SK-N-SH (cell line): Measurements from ENCODE around the gene METTL24. TPM values are rescaled to one million over a fixed set of nuclear protein-coding genes. Genes with fewer than 3 reads are reported as not detected.

ENCODE experiments used
- CTCF ChIA-PET: fragments of 300-600, 350-600 bp; formaldehyde crosslinking; extraction: SDS; loops from one replicate; lab custom pipeline; 2021; lab: Yijun Ruan, JAX
- POLR2A ChIA-PET: fragments of 350-600 bp; sonication (Branson Sonifier 250); formaldehyde crosslinking; extraction: SDS; loops from one replicate; lab custom pipeline; 2020; ENCODE audit warnings: antibody characterized with exemption, inconsistent platforms; lab: Yijun Ruan, JAX
- DNase-seq: peaks from one replicate; pipeline ENCODE4 v3.0.0; 2012
- H2AFZ ChIP-seq: fragments of 200-600 bp; sonication (generic); 2 replicates; pipeline ENCODE4 v1.8.1; 2016; ENCODE audit warnings: antibody characterized with exemption, mild to moderate bottlenecking, low read depth
- H3F3A ChIP-seq: fragments of 200-600 bp; sonication (generic); replicated peaks from 2 replicates; pipeline ENCODE3; 2016; ENCODE audit warnings: antibody characterized with exemption, mild to moderate bottlenecking; ENCODE audit not compliant: insufficient read depth
- H3K27ac ChIP-seq, 2 experiments: fragments of 200-500 bp in 1 of 2; fragments of 200-600 bp in 1 of 2; sonication (Bioruptor generic) in 1 of 2; sonication (generic), shearing (Covaris generic) in 1 of 2; 2 replicates each; pipeline versions ENCODE4 v1.5.1 to v1.6.1; 2014 to 2016; ENCODE audit warnings: low read depth in 2 of 2, inconsistent platforms in 1 of 2, low read length in 1 of 2, mild to moderate bottlenecking in 1 of 2, mixed read lengths in 1 of 2
- H3K27me3 ChIP-seq: fragments of 200-600 bp; sonication (generic), shearing (Covaris generic); 2 replicates; pipeline ENCODE4 v1.6.1; 2016; ENCODE audit warnings: mixed run types; ENCODE audit not compliant: insufficient read depth
- H3K36me3 ChIP-seq, 2 experiments: fragments of 200-500 bp in 1 of 2; fragments of 200-600 bp in 1 of 2; sonication (Bioruptor generic) in 1 of 2; sonication (generic) in 1 of 2; replicated peaks in 1 of 2; 2 replicates each; pipeline versions ENCODE3 to v1.5.1; 2014 to 2016; ENCODE audit warnings: low read length in 1 of 2, mild to moderate bottlenecking in 1 of 2; ENCODE audit not compliant: insufficient read depth in 2 of 2, control insufficient read depth in 1 of 2
- H3K4me1 ChIP-seq, 2 experiments: fragments of 200-500 bp in 1 of 2; fragments of 200-600 bp in 1 of 2; sonication (Bioruptor generic) in 1 of 2; sonication (generic), shearing (Covaris generic) in 1 of 2; 2 replicates each; pipeline versions ENCODE4 v1.5.1 to v1.6.1; 2014 to 2016; ENCODE audit warnings: low read depth in 1 of 2, low read length in 1 of 2, mixed run types in 1 of 2; ENCODE audit not compliant: insufficient read depth in 2 of 2, control insufficient read depth in 1 of 2
- H3K4me2 ChIP-seq: fragments of 200-600 bp; sonication (generic), shearing (Covaris generic); 2 replicates; pipeline ENCODE4 v1.6.1; 2017; ENCODE audit warnings: mixed run types
- H3K4me3 ChIP-seq, 2 experiments: fragments of 200-500 bp in 1 of 2; fragments of 200-600 bp in 1 of 2; sonication (Bioruptor generic) in 1 of 2; sonication (generic), shearing (Covaris generic) in 1 of 2; 2 replicates each; pipeline versions ENCODE4 v1.5.1 to v1.8.1; 2014 to 2016; ENCODE audit warnings: low read depth in 2 of 2, inconsistent platforms in 1 of 2, low read length in 1 of 2, mild to moderate bottlenecking in 1 of 2, mixed read lengths in 1 of 2, moderate library complexity in 1 of 2
- H3K79me2 ChIP-seq: fragments of 200-600 bp; sonication (generic); 2 replicates; pipeline ENCODE4 v1.8.1; 2017; ENCODE audit warnings: mild to moderate bottlenecking; ENCODE audit not compliant: insufficient read depth
- H3K9ac ChIP-seq: fragments of 200-600 bp; sonication (generic); 2 replicates; pipeline ENCODE4 v1.6.1; 2017; ENCODE audit warnings: mixed run types
- H3K9me2 ChIP-seq: fragments of 200-600 bp; sonication (generic); 2 replicates; pipeline ENCODE4 v1.6.1; 2017; ENCODE audit warnings: mixed run types
- H3K9me3 ChIP-seq: fragments of 200-600 bp; sonication (generic); 2 replicates; pipeline ENCODE4 v1.6.1; 2017; ENCODE audit warnings: mixed run types, mild to moderate bottlenecking, moderate library complexity
- H4K20me1 ChIP-seq: fragments of 200-600 bp; sonication (generic); 2 replicates; pipeline ENCODE4 v1.6.1; 2017; ENCODE audit warnings: mild to moderate bottlenecking, mixed run types; ENCODE audit not compliant: insufficient read depth
- ELF1 ChIP-seq: IDR thresholded peaks from 2 replicates; pipeline ENCODE4 v1.4.0; 2012
- EZH2phosphoT487 ChIP-seq: fragments of 200-600 bp; sonication (generic); IDR thresholded peaks from 2 replicates; pipeline ENCODE4 v1.6.1; 2017; ENCODE audit warnings: low read depth, mixed run types, mild to moderate bottlenecking, antibody characterized with exemption, moderate library complexity, borderline replicate concordance
- FOSL2 ChIP-seq: IDR thresholded peaks from 2 replicates; pipeline ENCODE4 v1.4.0; 2012; ENCODE audit warnings: low read depth, mild to moderate bottlenecking, moderate library complexity, borderline replicate concordance
- GABPA ChIP-seq: IDR thresholded peaks from 2 replicates; pipeline ENCODE4 v1.4.0; 2012; ENCODE audit warnings: low read depth, mild to moderate bottlenecking
- JUND ChIP-seq: IDR thresholded peaks from 2 replicates; pipeline ENCODE4 v1.4.0; 2012
- PBX3 ChIP-seq: IDR thresholded peaks from 2 replicates; pipeline ENCODE4; 2012
- POLR2AphosphoS5 ChIP-seq: IDR thresholded peaks from 2 replicates; pipeline ENCODE4 v1.6.1; 2012; ENCODE audit warnings: low read depth, low read length
- SIN3A ChIP-seq: IDR thresholded peaks from 2 replicates; pipeline ENCODE4 v1.6.1; 2012; ENCODE audit warnings: low read depth, mild to moderate bottlenecking, low read length, moderate library complexity, borderline replicate concordance
- SMC3 ChIP-seq: IDR thresholded peaks from 2 replicates; pipeline ENCODE4 v1.6.1; 2012; ENCODE audit warnings: low read depth, low read length, improper control_type of control experiment
- TAF1 ChIP-seq: IDR thresholded peaks from 2 replicates; pipeline ENCODE4 v1.6.1; 2012; ENCODE audit warnings: low read depth, mild to moderate bottlenecking, low read length, moderate library complexity, borderline replicate concordance
- TCF12 ChIP-seq: IDR thresholded peaks from 2 replicates; pipeline ENCODE4 v1.4.0; 2012
- TEAD4 ChIP-seq: IDR thresholded peaks from 2 replicates; pipeline ENCODE4 v1.4.0; 2012; ENCODE audit warnings: mild to moderate bottlenecking, borderline replicate concordance; ENCODE audit not compliant: insufficient read depth
- WGBS: methylation state at CpG from one replicate; pipeline ENCODE4 v1.1.6; 2017; ENCODE audit warnings: low lambda C conversion rate; 5-methylcytosine and 5-hydroxymethylcytosine counted together
- polyA plus RNA-seq, 3 experiments: library from polyadenylated mRNA; depleted of rRNA; stranded (reverse); fragments of >200 nt; gene quantifications; 2 replicates each; pipeline ENCODE4 v1.2.3, GENCODE V29; 2012
- TF ChIP-seq, protein P1 (sequence below): fragments of 150-350 bp; IDR thresholded peaks from 2 replicates; pipeline ENCODE4 v1.6.1; 2017; ENCODE audit warnings: antibody characterized with exemption, low read length, low read depth, borderline replicate concordance
- TF ChIP-seq, protein P2 (sequence below): fragments of 150-350 bp; IDR thresholded peaks from 2 replicates; pipeline ENCODE4 v1.6.1; 2016; ENCODE audit warnings: mild to moderate bottlenecking, low read depth, low read length
- TF ChIP-seq, protein P3 (sequence below): IDR thresholded peaks from 2 replicates; pipeline ENCODE4 v1.6.1; 2012; ENCODE audit warnings: mild to moderate bottlenecking, low read depth, low read length, moderate library complexity

Gene METTL24
- polyA plus RNA-seq, 1 of the 3 experiments (the other 2 are of a cell fraction) = not detected

- Histone ChIP-seq H3K36me3 (no peaks in the 10 kb centered on the region), H3K9me2 (no peaks in the 10 kb centered on the region), H3K4me3 (no peak overlapping the region), H3K27ac (no peak overlapping the region), H3K9me3 (no peaks in the 10 kb centered on the region), H2AFZ (no peak overlapping the region), H3K4me1 (peaks cover 3 to 11% of the 10 kb centered on the region in 2 experiments; a peak in 2 of 4 replicates), H4K20me1 (no peaks in the 10 kb centered on the region), H3F3A (no peaks in the 10 kb centered on the region), H3K27me3 (0 out of 2 replicates have a peak, but pooled peaks cover 7% of the 10 kb centered on the region), H3K79me2 (no peaks in the 10 kb centered on the region), H3K4me2 (no peak overlapping the region), H3K9ac (no peak overlapping the region)
- WGBS = 92% methylated on average over 15 of the region's 15 CpGs
- DNase-seq = no peak
- POLR2A ChIA-PET = no interaction called here
- CTCF ChIA-PET = interaction anchor here (1.2 kb wide), 1 partner anchor 102 kb away, joined by 3 read pairs; no protein-coding TSS in a partner anchor
- no peak for TF ChIP-seq TEAD4
- TF ChIP-seq POLR2AphosphoS5 = no peak
- TF ChIP-seq, protein P1, sequence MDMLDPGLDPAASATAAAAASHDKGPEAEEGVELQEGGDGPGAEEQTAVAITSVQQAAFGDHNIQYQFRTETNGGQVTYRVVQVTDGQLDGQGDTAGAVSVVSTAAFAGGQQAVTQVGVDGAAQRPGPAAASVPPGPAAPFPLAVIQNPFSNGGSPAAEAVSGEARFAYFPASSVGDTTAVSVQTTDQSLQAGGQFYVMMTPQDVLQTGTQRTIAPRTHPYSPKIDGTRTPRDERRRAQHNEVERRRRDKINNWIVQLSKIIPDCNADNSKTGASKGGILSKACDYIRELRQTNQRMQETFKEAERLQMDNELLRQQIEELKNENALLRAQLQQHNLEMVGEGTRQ = no peak
- TF ChIP-seq, protein P2, sequence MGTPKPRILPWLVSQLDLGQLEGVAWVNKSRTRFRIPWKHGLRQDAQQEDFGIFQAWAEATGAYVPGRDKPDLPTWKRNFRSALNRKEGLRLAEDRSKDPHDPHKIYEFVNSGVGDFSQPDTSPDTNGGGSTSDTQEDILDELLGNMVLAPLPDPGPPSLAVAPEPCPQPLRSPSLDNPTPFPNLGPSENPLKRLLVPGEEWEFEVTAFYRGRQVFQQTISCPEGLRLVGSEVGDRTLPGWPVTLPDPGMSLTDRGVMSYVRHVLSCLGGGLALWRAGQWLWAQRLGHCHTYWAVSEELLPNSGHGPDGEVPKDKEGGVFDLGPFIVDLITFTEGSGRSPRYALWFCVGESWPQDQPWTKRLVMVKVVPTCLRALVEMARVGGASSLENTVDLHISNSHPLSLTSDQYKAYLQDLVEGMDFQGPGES = no peak
- no peak for TF ChIP-seq SMC3
- no peak for TF ChIP-seq TAF1
- no peak for TF ChIP-seq FOSL2
- no peak for TF ChIP-seq SIN3A
- TF ChIP-seq, protein P3, sequence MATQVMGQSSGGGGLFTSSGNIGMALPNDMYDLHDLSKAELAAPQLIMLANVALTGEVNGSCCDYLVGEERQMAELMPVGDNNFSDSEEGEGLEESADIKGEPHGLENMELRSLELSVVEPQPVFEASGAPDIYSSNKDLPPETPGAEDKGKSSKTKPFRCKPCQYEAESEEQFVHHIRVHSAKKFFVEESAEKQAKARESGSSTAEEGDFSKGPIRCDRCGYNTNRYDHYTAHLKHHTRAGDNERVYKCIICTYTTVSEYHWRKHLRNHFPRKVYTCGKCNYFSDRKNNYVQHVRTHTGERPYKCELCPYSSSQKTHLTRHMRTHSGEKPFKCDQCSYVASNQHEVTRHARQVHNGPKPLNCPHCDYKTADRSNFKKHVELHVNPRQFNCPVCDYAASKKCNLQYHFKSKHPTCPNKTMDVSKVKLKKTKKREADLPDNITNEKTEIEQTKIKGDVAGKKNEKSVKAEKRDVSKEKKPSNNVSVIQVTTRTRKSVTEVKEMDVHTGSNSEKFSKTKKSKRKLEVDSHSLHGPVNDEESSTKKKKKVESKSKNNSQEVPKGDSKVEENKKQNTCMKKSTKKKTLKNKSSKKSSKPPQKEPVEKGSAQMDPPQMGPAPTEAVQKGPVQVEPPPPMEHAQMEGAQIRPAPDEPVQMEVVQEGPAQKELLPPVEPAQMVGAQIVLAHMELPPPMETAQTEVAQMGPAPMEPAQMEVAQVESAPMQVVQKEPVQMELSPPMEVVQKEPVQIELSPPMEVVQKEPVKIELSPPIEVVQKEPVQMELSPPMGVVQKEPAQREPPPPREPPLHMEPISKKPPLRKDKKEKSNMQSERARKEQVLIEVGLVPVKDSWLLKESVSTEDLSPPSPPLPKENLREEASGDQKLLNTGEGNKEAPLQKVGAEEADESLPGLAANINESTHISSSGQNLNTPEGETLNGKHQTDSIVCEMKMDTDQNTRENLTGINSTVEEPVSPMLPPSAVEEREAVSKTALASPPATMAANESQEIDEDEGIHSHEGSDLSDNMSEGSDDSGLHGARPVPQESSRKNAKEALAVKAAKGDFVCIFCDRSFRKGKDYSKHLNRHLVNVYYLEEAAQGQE = no peak
- TF ChIP-seq PBX3 = no peak
- no peak for TF ChIP-seq TCF12
- TF ChIP-seq GABPA = no peak
- TF ChIP-seq JUND = no peak
- no peak for TF ChIP-seq ELF1
- no peak for TF ChIP-seq EZH2phosphoT487
Observed at GRCh38 chr6:110356778-110357177, 1.4 kb downstream of the METTL24 start.
